GM10266 (cell line): Measurements from ENCODE around the gene HES7.

Experiments used
- DNase-seq: peaks from one replicate; pipeline ENCODE4 v3.0.0; 2012; ENCODE audit errors: extremely low spot score
- CTCF ChIP-seq: IDR thresholded peaks from 2 replicates; pipeline ENCODE4 v1.5.1; 2012; ENCODE audit warnings: mild to moderate bottlenecking, low read depth; ENCODE audit not compliant: control insufficient read depth, insufficient read depth; ENCODE audit errors: missing control alignments

HES7 gene

GRCh38 chr17:8144401-8145231, 20.7 kb upstream of the HES7 start:
- DNase-seq = no peak
- no peak for TF ChIP-seq CTCF

DNA sequence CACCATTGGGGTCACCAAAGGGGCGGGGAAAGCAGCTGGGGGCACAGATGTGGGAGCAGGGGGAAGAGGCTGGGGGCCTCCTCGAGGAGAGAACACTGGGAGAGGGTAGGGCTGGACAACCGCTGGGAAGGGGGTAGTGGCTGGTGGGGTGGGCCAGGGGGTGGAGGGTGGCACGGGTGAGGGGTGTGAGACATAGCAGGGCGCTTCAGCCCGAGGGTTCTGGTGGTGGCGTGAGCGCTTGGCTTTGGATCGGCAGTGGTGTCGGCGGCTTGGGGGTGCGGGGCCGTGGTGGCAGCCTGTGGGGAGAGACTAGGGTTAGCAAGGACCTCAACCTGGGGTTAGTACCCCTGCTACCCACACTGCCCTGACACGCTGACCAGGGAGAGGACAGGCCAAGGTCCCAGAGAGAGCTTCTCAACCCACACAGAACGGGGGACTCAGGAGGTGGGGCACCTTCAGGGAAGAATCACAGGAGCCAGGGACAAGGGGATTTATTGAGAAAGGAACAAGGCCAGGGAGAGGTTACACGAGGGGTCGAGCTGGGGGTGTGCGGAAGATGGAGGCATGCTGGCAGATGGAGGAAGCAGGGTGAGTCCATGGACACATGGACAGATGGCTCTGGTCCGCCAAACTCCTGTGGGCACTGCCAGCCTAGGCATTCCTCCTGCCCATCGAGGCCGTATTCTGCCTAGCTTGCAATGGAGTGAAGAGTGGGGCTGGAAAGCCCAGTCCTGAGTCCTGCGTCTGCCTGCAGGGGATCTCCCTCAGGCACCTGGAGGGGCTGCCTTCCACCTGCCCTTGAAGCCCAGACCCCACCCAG, 19.9 kb upstream of the HES7 start:
- no peak for TF ChIP-seq CTCF
- no peak for DNase-seq

- DNase-seq = no peak
- TF ChIP-seq CTCF = no peak
Observed at GRCh38 chr17:8142887-8143580, 19.1 kb upstream of the HES7 start.

- no peak for DNase-seq
- no peak for TF ChIP-seq CTCF
Observed at GRCh38 chr17:8142158-8142886, 18.4 kb upstream of the HES7 start.

GRCh38 chr17:8141741-8142140, 17.8 kb upstream of the HES7 start:
- no peak for TF ChIP-seq CTCF
- DNase-seq = no peak

DNA sequence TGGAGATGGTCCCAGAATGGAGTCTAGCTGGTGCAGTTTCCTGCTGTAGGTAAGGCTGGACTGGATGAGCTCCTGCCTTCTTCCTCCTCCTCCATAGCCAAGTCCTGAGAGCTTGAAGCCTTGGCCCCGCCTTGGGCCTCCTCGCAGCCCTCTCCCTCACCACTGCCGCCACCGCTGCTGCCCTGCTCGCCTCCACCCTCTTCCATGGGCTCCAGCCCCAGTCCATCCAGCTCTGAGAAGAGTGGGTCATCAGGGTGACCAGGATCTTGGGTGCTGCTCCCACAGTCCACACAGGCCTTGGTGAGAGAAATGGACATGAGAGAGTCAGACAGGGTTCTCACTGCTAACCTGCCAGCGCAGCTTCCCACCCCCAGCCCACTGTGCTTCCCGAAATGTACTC, 17.1 kb upstream of the HES7 start:
- DNase-seq = no peak
- TF ChIP-seq CTCF = no peak
